C4-2B (cell line): ENCODE measurements around the gene VWA5A.

Experiments
- H3K27ac ChIP-seq: fragments of 450-650 bp; 2 replicates; pipeline ENCODE4 v1.5.1; 2017
- ZFX ChIP-seq: fragments of 450-650 bp; IDR thresholded peaks from 2 replicates; pipeline ENCODE4 v1.6.1; 2017
- TF ChIP-seq, protein P1 (sequence below): fragments of 450-650 bp; conservative IDR thresholded peaks from 2 replicates; pipeline ENCODE4 v1.5.1; 2017; ENCODE audit warnings: mild to moderate bottlenecking

VWA5A gene

DNA sequence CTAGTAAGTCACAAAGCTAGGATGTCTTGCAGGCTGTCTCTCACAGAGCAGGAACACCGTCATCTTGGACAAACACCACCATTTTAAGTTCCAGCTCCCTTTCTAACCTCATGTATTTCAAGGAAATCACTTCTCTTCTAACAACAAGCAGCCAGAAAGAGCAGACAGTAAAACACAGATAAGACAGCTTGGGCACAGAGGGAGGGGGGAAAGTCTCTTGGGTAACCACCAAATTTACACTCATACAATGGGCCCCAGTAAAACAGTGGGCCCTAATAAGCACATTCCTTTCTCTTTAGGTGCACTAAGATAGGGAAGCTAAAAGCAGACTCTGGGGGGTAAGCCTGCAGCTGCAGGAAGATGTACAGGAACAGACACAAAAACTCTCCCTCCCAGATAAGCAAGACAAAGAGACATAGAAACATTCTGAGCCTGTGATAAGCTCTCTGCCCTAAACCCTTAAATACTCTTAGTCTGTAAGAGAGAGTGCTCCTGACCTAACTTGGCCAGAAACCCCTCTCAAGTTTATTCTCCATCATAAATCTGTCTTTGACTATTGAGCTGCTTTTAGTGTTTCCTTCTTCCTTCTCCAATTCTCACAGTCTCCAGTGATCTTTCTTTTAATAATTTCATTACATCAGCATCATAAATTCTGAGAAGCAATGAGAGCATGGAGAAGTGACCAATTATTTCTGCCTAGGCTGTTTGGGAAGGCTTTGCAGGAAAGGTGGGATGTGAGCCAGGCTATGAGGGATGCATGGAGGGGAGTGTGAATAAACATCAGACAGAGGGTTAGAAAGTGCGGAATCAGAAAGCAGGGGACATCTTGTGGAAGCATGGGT is 75.3 kb downstream of the VWA5A start:
- no peak overlapping the region for H3K27ac ChIP-seq
- TF ChIP-seq ZFX: no peak
- TF ChIP-seq, protein P1, sequence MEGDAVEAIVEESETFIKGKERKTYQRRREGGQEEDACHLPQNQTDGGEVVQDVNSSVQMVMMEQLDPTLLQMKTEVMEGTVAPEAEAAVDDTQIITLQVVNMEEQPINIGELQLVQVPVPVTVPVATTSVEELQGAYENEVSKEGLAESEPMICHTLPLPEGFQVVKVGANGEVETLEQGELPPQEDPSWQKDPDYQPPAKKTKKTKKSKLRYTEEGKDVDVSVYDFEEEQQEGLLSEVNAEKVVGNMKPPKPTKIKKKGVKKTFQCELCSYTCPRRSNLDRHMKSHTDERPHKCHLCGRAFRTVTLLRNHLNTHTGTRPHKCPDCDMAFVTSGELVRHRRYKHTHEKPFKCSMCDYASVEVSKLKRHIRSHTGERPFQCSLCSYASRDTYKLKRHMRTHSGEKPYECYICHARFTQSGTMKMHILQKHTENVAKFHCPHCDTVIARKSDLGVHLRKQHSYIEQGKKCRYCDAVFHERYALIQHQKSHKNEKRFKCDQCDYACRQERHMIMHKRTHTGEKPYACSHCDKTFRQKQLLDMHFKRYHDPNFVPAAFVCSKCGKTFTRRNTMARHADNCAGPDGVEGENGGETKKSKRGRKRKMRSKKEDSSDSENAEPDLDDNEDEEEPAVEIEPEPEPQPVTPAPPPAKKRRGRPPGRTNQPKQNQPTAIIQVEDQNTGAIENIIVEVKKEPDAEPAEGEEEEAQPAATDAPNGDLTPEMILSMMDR: no peak

- no peak overlapping the region for H3K27ac ChIP-seq
- TF ChIP-seq, protein P1: no peak
- TF ChIP-seq ZFX: no peak
Observed at GRCh38 chr11:124193221-124194010, 78.2 kb downstream of the VWA5A start.

DNA sequence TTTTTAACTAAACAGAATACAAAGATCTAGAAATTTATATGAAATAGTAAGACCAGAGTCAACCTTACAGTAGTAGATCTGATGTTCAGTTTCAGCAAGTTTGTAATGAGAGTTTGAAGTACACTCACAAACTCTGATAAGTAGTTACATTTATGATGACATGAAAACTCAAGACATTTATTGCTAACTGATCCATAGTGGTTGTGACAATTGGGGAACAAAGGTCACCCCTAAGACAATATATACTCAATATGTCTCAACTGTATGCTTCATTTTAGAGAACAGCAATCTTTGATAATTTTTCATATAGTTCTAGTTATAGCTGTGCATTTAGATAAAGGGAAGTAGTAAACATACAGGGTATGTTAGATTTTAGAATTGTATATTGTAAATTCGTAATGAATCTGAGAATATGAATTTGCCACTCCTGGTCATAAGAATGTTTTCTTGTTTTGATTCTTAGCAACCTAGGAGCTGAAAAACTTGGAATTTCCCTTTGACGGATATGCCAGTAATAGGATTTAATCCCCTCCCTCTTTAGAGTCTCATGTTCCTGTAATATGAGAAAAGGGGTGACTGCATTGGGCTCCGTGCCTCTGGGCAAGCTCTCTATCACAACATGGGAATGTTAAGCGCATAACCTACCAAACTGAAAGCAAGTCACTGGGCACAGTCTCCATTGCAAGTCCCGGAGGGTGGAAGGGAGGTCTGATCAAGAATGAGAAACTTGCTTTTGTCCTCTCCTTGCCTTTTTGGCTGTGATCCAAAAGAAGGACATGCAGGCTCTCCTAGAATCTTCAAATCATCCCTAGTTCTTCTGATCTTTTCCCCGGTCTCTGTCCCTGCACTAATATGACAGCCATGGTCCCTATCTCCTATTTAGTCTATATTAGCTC is 79.3 kb downstream of the VWA5A start:
- no peak for TF ChIP-seq ZFX
- TF ChIP-seq, protein P1: no peak
- H3K27ac ChIP-seq: no peak overlapping the region

DNA sequence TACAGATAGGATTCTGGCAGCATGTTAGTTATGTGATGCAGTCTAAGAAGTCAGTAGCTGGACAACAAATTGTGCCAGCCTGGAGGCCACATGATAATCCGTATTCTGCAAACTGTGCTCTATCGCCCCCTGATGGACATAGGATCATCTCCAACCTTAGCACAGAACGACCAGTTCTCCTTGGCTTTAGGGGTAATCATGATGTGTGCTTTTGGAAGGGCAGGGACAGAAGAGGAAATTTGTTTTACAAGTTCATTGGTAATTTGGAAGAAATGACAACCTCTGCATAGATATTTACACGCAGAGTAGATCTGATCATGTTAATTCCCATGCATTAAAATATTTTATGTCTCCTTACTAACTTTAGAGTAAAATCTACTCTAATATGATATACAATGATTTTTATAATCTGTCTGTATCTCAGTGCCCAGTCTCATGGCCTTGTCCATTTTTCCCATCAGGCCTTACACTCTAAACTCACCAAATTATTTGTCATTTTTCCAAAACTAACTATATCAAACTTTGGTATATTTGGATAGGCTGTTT is 80.0 kb downstream of the VWA5A start:
- H3K27ac ChIP-seq: no peak overlapping the region
- TF ChIP-seq, protein P1: peak; percentile 87
- TF ChIP-seq ZFX: no peak
